Smooth muscle cell (in vitro differentiated cells): ENCODE data around the gene MROH2A. TPM values are rescaled to one million over a fixed set of nuclear protein-coding genes. Genes with fewer than 3 reads are reported as not detected.

Source experiments
- DNase-seq: peaks from one replicate; lab custom pipeline; 2025; ENCODE audit not compliant: unreplicated experiment; lab: John Stamatoyannopoulos, UW
- H2AFZ ChIP-seq: fragments of 200-600 bp; sonication (generic); 2 replicates; pipeline ENCODE4 v1.6.0; 2016; ENCODE audit warnings: antibody characterized with exemption, low read depth, mild to moderate bottlenecking
- H3F3A ChIP-seq: fragments of 200-600 bp; sonication (generic); 2 replicates; pipeline ENCODE4 v1.6.0; 2017; ENCODE audit warnings: antibody characterized with exemption, low read depth
- H3K27ac ChIP-seq: fragments of 200-600 bp; sonication (generic); 2 replicates; pipeline ENCODE4 v1.5.1; 2016; ENCODE audit warnings: low read depth, mild to moderate bottlenecking
- H3K27me3 ChIP-seq: fragments of 200-600 bp; sonication (generic); 2 replicates; pipeline ENCODE4 v1.6.1; 2016; ENCODE audit warnings: low read depth, mild to moderate bottlenecking
- H3K36me3 ChIP-seq: fragments of 200-600 bp; sonication (generic); 2 replicates; pipeline ENCODE4 v1.5.1; 2016; ENCODE audit warnings: low read depth
- H3K4me1 ChIP-seq: fragments of 200-600 bp; sonication (generic); 2 replicates; pipeline ENCODE4 v1.5.1; 2016; ENCODE audit warnings: low read depth
- H3K4me2 ChIP-seq: fragments of 200-600 bp; sonication (generic); 2 replicates; pipeline ENCODE4 v1.6.0; 2016; ENCODE audit warnings: mild to moderate bottlenecking
- H3K4me3 ChIP-seq: fragments of 200-600 bp; sonication (generic); 2 replicates; pipeline ENCODE4 v1.5.1; 2016; ENCODE audit warnings: mild to moderate bottlenecking
- H3K79me2 ChIP-seq: fragments of 200-600 bp; sonication (generic); 2 replicates; pipeline ENCODE4 v1.6.0; 2016; ENCODE audit warnings: low read depth, mild to moderate bottlenecking
- H3K9ac ChIP-seq: fragments of 200-600 bp; sonication (generic); 2 replicates; pipeline ENCODE4 v1.6.0; 2016; ENCODE audit warnings: low read depth
- H3K9me3 ChIP-seq: fragments of 200-600 bp; sonication (generic); replicated peaks from 2 replicates; pipeline ENCODE4 v1.5.1; 2016; ENCODE audit warnings: low read depth
- H4K20me1 ChIP-seq: fragments of 200-600 bp; sonication (generic); 2 replicates; pipeline ENCODE4 v1.6.0; 2016; ENCODE audit warnings: low read depth
- CTCF ChIP-seq: fragments of 200-600 bp; sonication (generic); IDR thresholded peaks from 2 replicates; pipeline ENCODE4 v1.5.1; 2017; ENCODE audit warnings: borderline replicate concordance, mild to moderate bottlenecking, antibody characterized with exemption; ENCODE audit not compliant: insufficient read depth, poor library complexity, severe bottlenecking
- polyA plus RNA-seq: library from polyadenylated mRNA; unstranded; fragments of >200 nt; fragmentation: Nextera tagmentation; extraction: Ambion mirVana; gene quantifications from 2 replicates; pipeline ENCODE4 v1.2.1, GENCODE V29; 2016
- total RNA-seq: library from RNA; depleted of rRNA; stranded (reverse); fragments of >200 nt; gene quantifications from 2 replicates; pipeline ENCODE4 v1.2.3, GENCODE V29; 2014

The MROH2A gene
- total and polyA plus RNA-seq, 2 experiments from 2014 or later: not detected

- Histone ChIP-seq H4K20me1 (no peaks in the 10 kb centered on the region), H3K9me3 (no peaks in the 10 kb centered on the region), H3K27ac (no peak overlapping the region), H3K4me1 (no peaks in the 10 kb centered on the region), H2AFZ (no peak overlapping the region), H3K4me3 (no peak overlapping the region), H3F3A (no peaks in the 10 kb centered on the region), H3K79me2 (no peaks in the 10 kb centered on the region), H3K36me3 (no peaks in the 10 kb centered on the region), H3K9ac (no peak overlapping the region), H3K27me3 (no peaks in the 10 kb centered on the region), H3K4me2 (no peak overlapping the region)
- DNase-seq: no peak
- no peak for TF ChIP-seq CTCF
Measured at GRCh38 chr2:233882353-233882752, 104.2 kb downstream of the MROH2A start.

Other genes starting within 250 kb of the MROH2A start
- 18.0 and 23.6 TPM in 2 replicates for gene USP40, start 211.5 kb upstream of the MROH2A start, total RNA-seq
- 9.4 and 16.4 TPM in 2 replicates for gene USP40, start 211.5 kb upstream of the MROH2A start, polyA plus RNA-seq
- gene UGT1A8, start 160.7 kb upstream of the MROH2A start, total RNA-seq: not detected in 2 replicates
- gene UGT1A8, start 160.7 kb upstream of the MROH2A start, polyA plus RNA-seq: not detected in 2 replicates
- not detected in 2 replicates for gene UGT1A10, start 141.9 kb upstream of the MROH2A start, total RNA-seq
- gene UGT1A10, start 141.9 kb upstream of the MROH2A start, polyA plus RNA-seq: not detected in 2 replicates
- gene UGT1A9, start 106.4 kb upstream of the MROH2A start, total RNA-seq: not detected in 2 replicates
- not detected in 2 replicates for gene UGT1A9, start 106.4 kb upstream of the MROH2A start, polyA plus RNA-seq
- not detected in 2 replicates for gene UGT1A7, start 96.4 kb upstream of the MROH2A start, total RNA-seq
- not detected in 2 replicates for gene UGT1A7, start 96.4 kb upstream of the MROH2A start, polyA plus RNA-seq
- 0.63 TPM in 1 of 2 replicates, not detected in the other for gene UGT1A6, start 85.4 kb upstream of the MROH2A start, total RNA-seq
- gene UGT1A6, start 85.4 kb upstream of the MROH2A start, polyA plus RNA-seq: not detected in 2 replicates
- gene UGT1A5, start 65.4 kb upstream of the MROH2A start, total RNA-seq: not detected in 2 replicates
- gene UGT1A5, start 65.4 kb upstream of the MROH2A start, polyA plus RNA-seq: not detected in 2 replicates
- not detected in 2 replicates for gene UGT1A4, start 59.6 kb upstream of the MROH2A start, total RNA-seq
- gene UGT1A4, start 59.6 kb upstream of the MROH2A start, polyA plus RNA-seq: not detected in 2 replicates
- not detected in 2 replicates for gene UGT1A3, start 49.3 kb upstream of the MROH2A start, total RNA-seq
- gene UGT1A3, start 49.3 kb upstream of the MROH2A start, polyA plus RNA-seq: not detected in 2 replicates
- not detected in 2 replicates for gene UGT1A1, start 18.1 kb upstream of the MROH2A start, total RNA-seq
- not detected in 2 replicates for gene UGT1A1, start 18.1 kb upstream of the MROH2A start, polyA plus RNA-seq
- 12.3 and 19.5 TPM in 2 replicates for gene HJURP, start 76.2 kb downstream of the MROH2A start, total RNA-seq
- gene HJURP, start 76.2 kb downstream of the MROH2A start, polyA plus RNA-seq: 7.9 and 8.6 TPM in 2 replicates
- not detected in 2 replicates for gene TRPM8, start 139.0 kb downstream of the MROH2A start, total RNA-seq
- not detected in 2 replicates for gene TRPM8, start 139.0 kb downstream of the MROH2A start, polyA plus RNA-seq